Measurements from ENCODE around the gene CTNNBL1. TPM values are rescaled to one million over a fixed set of nuclear protein-coding genes. Genes with fewer than 3 reads are reported as not detected.
"Not testable (repeated sequence)": the region's sequence is repeated elsewhere in the genome, so short reads cannot be mapped to it uniquely, and the experiment has no call there.

Gene CTNNBL1
- polyA plus RNA-seq, 4 donors = 36.2 to 66.5 (median 50.1) TPM

- FAIRE-seq (no peak), DNase-seq (peak; percentile 85 to 89)
- peaks cover 9 to 22% (median 10%) of the 10 kb centered on the region in 3 donors for H3K4me1 ChIP-seq (ENCODE audit: control insufficient read depth in 3 of 3, insufficient read depth in 2 of 3, low read depth in 1 of 3, low read length in 2 of 3)
- H3K36me3 ChIP-seq (ENCODE audit: control insufficient read depth in 3 of 3, insufficient read depth in 2 of 3, low read depth in 1 of 3, low read length in 3 of 3) = peaks cover 0 to 2% (median 0%) of the 10 kb centered on the region in 3 donors
- H3K27ac ChIP-seq (ENCODE audit: low read depth in 1 of 3, low read length in 2 of 3) = peak overlapping the region in 1 of 3 donors; percentile 52
- peaks cover 0 to 6% of the 10 kb centered on the region in 2 donors for H3K9me3 ChIP-seq (ENCODE audit: control insufficient read depth in 2 of 2, insufficient read depth in 1 of 2, low read depth in 1 of 2, low read length in 1 of 2)
- no peaks in the 10 kb centered on the region for H3K27me3 ChIP-seq (ENCODE audit: control insufficient read depth in 3 of 3, insufficient read depth in 3 of 3, low read length in 3 of 3)
- 22 to 60% (median 53%) methylated on average over 2 of the region's 2 CpGs for WGBS, 3 donors
- H3K4me3 ChIP-seq (ENCODE audit: low read depth in 1 of 3, low read length in 3 of 3) = no peak overlapping the region
Observed at GRCh38 chr20:37711001-37711400, 17.2 kb downstream of the CTNNBL1 start.

- Histone ChIP-seq H3K27me3 (ENCODE audit: control insufficient read depth in 3 of 3, insufficient read depth in 3 of 3, low read length in 3 of 3) (no peaks in the 10 kb centered on the region), H3K4me1 (ENCODE audit: control insufficient read depth in 3 of 3, insufficient read depth in 2 of 3, low read depth in 1 of 3, low read length in 2 of 3) (peaks cover 9 to 22% (median 10%) of the 10 kb centered on the region in 3 donors), H3K27ac (ENCODE audit: low read depth in 1 of 3, low read length in 2 of 3) (peak overlapping the region in 1 of 3 donors; percentile 52), H3K36me3 (ENCODE audit: control insufficient read depth in 3 of 3, insufficient read depth in 2 of 3, low read depth in 1 of 3, low read length in 3 of 3) (no peaks in the 10 kb centered on the region), H3K9me3 (ENCODE audit: control insufficient read depth in 2 of 2, insufficient read depth in 1 of 2, low read depth in 1 of 2, low read length in 1 of 2) (no peaks in the 10 kb centered on the region), H3K4me3 (ENCODE audit: low read depth in 1 of 3, low read length in 3 of 3) (no peak overlapping the region)
- WGBS, 3 donors = 43 to 74% (median 52%) methylated on average over 9 of the region's 9 CpGs
- peak; percentile 37 to 39 for DNase-seq
- no peak for FAIRE-seq
Observed at GRCh38 chr20:37711994-37712964, 18.4 kb downstream of the CTNNBL1 start.

GRCh38 chr20:37713396-37713795 lies 19.6 kb downstream of the CTNNBL1 start:
- FAIRE-seq = no peak
- H3K4me3 ChIP-seq (ENCODE audit: low read depth in 1 of 3, low read length in 3 of 3) = no peak overlapping the region
- no peaks in the 10 kb centered on the region for H3K36me3 ChIP-seq (ENCODE audit: control insufficient read depth in 3 of 3, insufficient read depth in 2 of 3, low read depth in 1 of 3, low read length in 3 of 3)
- no peak overlapping the region for H3K27ac ChIP-seq (ENCODE audit: low read depth in 1 of 3, low read length in 2 of 3)
- no peaks in the 10 kb centered on the region for H3K9me3 ChIP-seq (ENCODE audit: control insufficient read depth in 2 of 2, insufficient read depth in 1 of 2, low read depth in 1 of 2, low read length in 1 of 2)
- H3K27me3 ChIP-seq (ENCODE audit: control insufficient read depth in 3 of 3, insufficient read depth in 3 of 3, low read length in 3 of 3) = no peaks in the 10 kb centered on the region
- peaks cover 9 to 22% (median 10%) of the 10 kb centered on the region in 3 donors for H3K4me1 ChIP-seq (ENCODE audit: control insufficient read depth in 3 of 3, insufficient read depth in 2 of 3, low read depth in 1 of 3, low read length in 2 of 3)
- 91 to 97% (median 92%) methylated on average over 4 of the region's 4 CpGs for WGBS, 3 donors
- DNase-seq = no peak

GRCh38 chr20:37714978-37715672 lies 21.3 kb downstream of the CTNNBL1 start:
- no peaks in the 10 kb centered on the region for H3K9me3 ChIP-seq (ENCODE audit: control insufficient read depth in 2 of 2, insufficient read depth in 1 of 2, low read depth in 1 of 2, low read length in 1 of 2)
- H3K27me3 ChIP-seq (ENCODE audit: control insufficient read depth in 3 of 3, insufficient read depth in 3 of 3, low read length in 3 of 3) = no peaks in the 10 kb centered on the region
- H3K4me3 ChIP-seq (ENCODE audit: low read depth in 1 of 3, low read length in 3 of 3) = no peak overlapping the region
- no peak overlapping the region for H3K27ac ChIP-seq (ENCODE audit: low read depth in 1 of 3, low read length in 2 of 3)
- WGBS, 3 donors = 79 to 89% (median 84%) methylated on average over 10 of the region's 10 CpGs
- H3K4me1 ChIP-seq (ENCODE audit: control insufficient read depth in 3 of 3, insufficient read depth in 2 of 3, low read depth in 1 of 3, low read length in 2 of 3) = peaks cover 9 to 22% (median 10%) of the 10 kb centered on the region in 3 donors
- DNase-seq (no peak), FAIRE-seq (no peak)
- H3K36me3 ChIP-seq (ENCODE audit: control insufficient read depth in 3 of 3, insufficient read depth in 2 of 3, low read depth in 1 of 3, low read length in 3 of 3) = no peaks in the 10 kb centered on the region

GRCh38 chr20:37721751-37722150 lies 27.9 kb downstream of the CTNNBL1 start:
- Histone ChIP-seq H3K27ac (ENCODE audit: low read depth in 1 of 3, low read length in 2 of 3) (no peak overlapping the region), H3K36me3 (ENCODE audit: control insufficient read depth in 3 of 3, insufficient read depth in 2 of 3, low read depth in 1 of 3, low read length in 3 of 3) (peaks cover 0 to 2% (median 0%) of the 10 kb centered on the region in 3 donors), H3K27me3 (ENCODE audit: control insufficient read depth in 3 of 3, insufficient read depth in 3 of 3, low read length in 3 of 3) (no peaks in the 10 kb centered on the region), H3K4me1 (ENCODE audit: control insufficient read depth in 3 of 3, insufficient read depth in 2 of 3, low read depth in 1 of 3, low read length in 2 of 3) (no peaks in the 10 kb centered on the region), H3K4me3 (ENCODE audit: low read depth in 1 of 3, low read length in 3 of 3) (no peak overlapping the region), H3K9me3 (ENCODE audit: control insufficient read depth in 2 of 2, insufficient read depth in 1 of 2, low read depth in 1 of 2, low read length in 1 of 2) (peaks cover 0 to 3% of the 10 kb centered on the region in 2 donors)
- 94 to 100% (median 98%) methylated on average over 1 of the region's 1 CpG for WGBS, 3 donors
- FAIRE-seq = no peak
- DNase-seq = no peak

- H3K9me3 ChIP-seq (ENCODE audit: control insufficient read depth in 2 of 2, insufficient read depth in 1 of 2, low read depth in 1 of 2, low read length in 1 of 2); H3K27ac ChIP-seq (ENCODE audit: low read depth in 1 of 3, low read length in 2 of 3); H3K27me3 ChIP-seq (ENCODE audit: control insufficient read depth in 3 of 3, insufficient read depth in 3 of 3, low read length in 3 of 3); FAIRE-seq; H3K36me3 ChIP-seq (ENCODE audit: control insufficient read depth in 3 of 3, insufficient read depth in 2 of 3, low read depth in 1 of 3, low read length in 3 of 3); DNase-seq; H3K4me1 ChIP-seq (ENCODE audit: control insufficient read depth in 3 of 3, insufficient read depth in 2 of 3, low read depth in 1 of 3, low read length in 2 of 3); H3K4me3 ChIP-seq (ENCODE audit: low read depth in 1 of 3, low read length in 3 of 3): not testable (repeated sequence)
- 90 to 95% (median 93%) methylated on average over 4 of the region's 4 CpGs for WGBS, 3 donors
Observed at GRCh38 chr20:37722312-37722711, 28.5 kb downstream of the CTNNBL1 start.

GRCh38 chr20:37723668-37724067 lies 29.8 kb downstream of the CTNNBL1 start:
- no peak for FAIRE-seq

GRCh38 chr20:37725165-37725564 lies 31.3 kb downstream of the CTNNBL1 start:
- H3K36me3 ChIP-seq (ENCODE audit: control insufficient read depth in 3 of 3, insufficient read depth in 2 of 3, low read depth in 1 of 3, low read length in 3 of 3) = peaks cover 0 to 2% (median 0%) of the 10 kb centered on the region in 3 donors

More at GRCh38 chr20:37723668-37724067, 29.8 kb downstream of the CTNNBL1 start:
- Histone ChIP-seq H3K36me3 (ENCODE audit: control insufficient read depth in 3 of 3, insufficient read depth in 2 of 3, low read depth in 1 of 3, low read length in 3 of 3) (peaks cover 0 to 2% (median 0%) of the 10 kb centered on the region in 3 donors), H3K4me1 (ENCODE audit: control insufficient read depth in 3 of 3, insufficient read depth in 2 of 3, low read depth in 1 of 3, low read length in 2 of 3) (no peaks in the 10 kb centered on the region), H3K9me3 (ENCODE audit: control insufficient read depth in 2 of 2, insufficient read depth in 1 of 2, low read depth in 1 of 2, low read length in 1 of 2) (peaks cover 0 to 3% of the 10 kb centered on the region in 2 donors), H3K27me3 (ENCODE audit: control insufficient read depth in 3 of 3, insufficient read depth in 3 of 3, low read length in 3 of 3) (no peaks in the 10 kb centered on the region), H3K4me3 (ENCODE audit: low read depth in 1 of 3, low read length in 3 of 3) (no peak overlapping the region), H3K27ac (ENCODE audit: low read depth in 1 of 3, low read length in 2 of 3) (no peak overlapping the region)
- no peak for DNase-seq

More at GRCh38 chr20:37725165-37725564, 31.3 kb downstream of the CTNNBL1 start:
- Histone ChIP-seq H3K9me3 (ENCODE audit: control insufficient read depth in 2 of 2, insufficient read depth in 1 of 2, low read depth in 1 of 2, low read length in 1 of 2) (peaks cover 0 to 3% of the 10 kb centered on the region in 2 donors), H3K4me3 (ENCODE audit: low read depth in 1 of 3, low read length in 3 of 3) (no peak overlapping the region), H3K27me3 (ENCODE audit: control insufficient read depth in 3 of 3, insufficient read depth in 3 of 3, low read length in 3 of 3) (no peaks in the 10 kb centered on the region), H3K27ac (ENCODE audit: low read depth in 1 of 3, low read length in 2 of 3) (no peak overlapping the region), H3K4me1 (ENCODE audit: control insufficient read depth in 3 of 3, insufficient read depth in 2 of 3, low read depth in 1 of 3, low read length in 2 of 3) (no peaks in the 10 kb centered on the region)
- no peak for DNase-seq
- FAIRE-seq = no peak
- 92 to 96% (median 94%) methylated on average over 7 of the region's 7 CpGs for WGBS, 3 donors

Measured in small intestine (tissue), 7 donors.